ENCODE results near the gene OR6S1. TPM values are rescaled to one million over a fixed set of nuclear protein-coding genes. Genes with fewer than 3 reads are reported as not detected.
"Not testable (repeated sequence)": the region's sequence is repeated elsewhere in the genome, so short reads cannot be mapped to it uniquely, and the experiment has no call there.

OR6S1 gene
- total RNA-seq, 1 donor from 2014 or later, result not detected

- no peak for FAIRE-seq
- DNase-seq (ENCODE audit: low spot score in 2 of 2), result peak; percentile 58 to 68
Observed at GRCh38 chr14:20613094-20614037, 28.1 kb downstream of the OR6S1 start.

GRCh38 chr14:20612403-20612802 is 29.1 kb downstream of the OR6S1 start:
- DNase-seq (ENCODE audit: low spot score in 2 of 2) (no peak), FAIRE-seq (no peak)

DNA sequence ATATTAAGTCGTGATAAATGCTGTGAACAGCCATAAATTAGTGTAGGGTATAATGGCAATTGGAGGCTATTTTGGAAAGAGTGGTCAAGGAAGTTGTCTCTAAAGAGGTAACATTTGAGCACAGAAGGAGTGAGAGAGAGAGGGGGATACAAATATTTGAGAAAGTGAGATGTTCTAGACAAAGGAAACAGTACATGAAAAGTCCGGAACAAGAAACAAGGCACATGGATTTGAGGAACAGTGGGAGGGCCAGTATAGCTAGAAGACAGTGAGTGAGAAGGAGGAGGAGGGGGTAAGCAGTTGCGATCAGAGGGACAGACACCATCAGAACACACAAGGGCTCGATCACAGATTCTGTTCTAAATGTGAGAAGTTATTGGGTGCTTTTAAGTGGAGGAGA is 30.2 kb downstream of the OR6S1 start:
- no peak for DNase-seq (ENCODE audit: low spot score in 2 of 2)
- FAIRE-seq, result no peak

DNA sequence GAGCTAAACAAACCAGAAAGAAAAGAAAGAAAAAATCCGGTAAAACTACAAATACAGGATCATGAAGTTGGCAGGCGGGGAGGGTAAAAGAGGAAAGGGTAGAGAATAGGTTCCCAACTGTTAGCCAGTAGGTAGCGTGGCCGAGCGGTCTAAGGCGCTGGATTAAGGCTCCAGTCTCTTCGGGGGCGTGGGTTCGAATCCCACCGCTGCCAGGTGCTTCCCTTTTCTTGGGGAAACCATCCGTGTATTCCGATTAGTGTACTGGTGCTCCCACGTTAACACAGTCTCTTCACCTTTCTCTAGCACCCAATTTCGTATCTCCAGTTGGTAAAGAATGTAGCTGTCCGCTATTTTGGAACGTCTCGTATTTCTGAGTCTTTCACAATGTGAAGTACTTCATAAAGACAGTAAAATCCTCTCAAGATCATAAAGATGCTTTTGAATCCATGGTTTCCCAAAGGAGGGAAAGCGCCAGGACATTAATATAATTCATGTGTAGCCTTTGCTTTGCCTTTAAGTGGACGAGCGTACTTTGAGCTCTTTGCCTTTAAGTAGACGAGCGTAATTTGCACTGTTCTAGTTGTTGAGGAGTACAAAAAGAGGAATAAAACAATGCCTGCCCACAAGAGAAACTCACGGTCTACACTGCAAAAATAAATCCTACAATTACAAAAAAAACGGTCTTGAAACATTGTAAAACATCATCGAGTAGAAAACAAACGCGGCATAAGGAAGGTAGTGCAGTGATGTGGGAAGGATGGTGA is 31.3 kb downstream of the OR6S1 start:
- FAIRE-seq (no peak), DNase-seq (ENCODE audit: low spot score in 2 of 2) (peak; percentile 61 to 71)

- no peak for FAIRE-seq
Observed at GRCh38 chr14:20609215-20610001, 32.1 kb downstream of the OR6S1 start.

GRCh38 chr14:20608383-20609110 is 32.9 kb downstream of the OR6S1 start:
- FAIRE-seq (no peak), DNase-seq (ENCODE audit: low spot score in 2 of 2) (no peak)

More at GRCh38 chr14:20609215-20610001, 32.1 kb downstream of the OR6S1 start:
- peak; percentile 79 to 84 for DNase-seq (ENCODE audit: low spot score in 2 of 2)

GRCh38 chr14:20607617-20608016 is 33.9 kb downstream of the OR6S1 start:
- FAIRE-seq, result no peak
- no peak for DNase-seq (ENCODE audit: low spot score in 2 of 2)

DNA sequence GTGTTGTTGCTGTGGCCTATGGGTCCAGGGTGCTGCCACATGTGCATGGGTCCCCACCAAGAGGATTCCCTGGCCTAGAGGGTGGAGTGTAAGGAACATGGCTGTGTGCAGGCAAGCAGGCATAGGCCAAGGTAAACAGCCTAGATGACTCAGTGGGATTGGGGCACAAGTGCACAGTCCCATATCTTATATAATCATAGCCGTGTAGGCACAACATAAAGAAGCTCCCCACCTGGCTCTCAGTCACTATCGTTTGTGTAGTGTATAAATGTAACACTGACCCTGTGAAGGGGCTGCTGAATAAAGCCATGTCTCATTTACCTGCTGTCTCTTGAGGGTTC is 34.6 kb downstream of the OR6S1 start:
- FAIRE-seq (no peak), DNase-seq (ENCODE audit: low spot score in 2 of 2) (no peak)

- DNase-seq (ENCODE audit: low spot score in 2 of 2), result no peak
- FAIRE-seq, result no peak
Observed at GRCh38 chr14:20606190-20606901, 35.1 kb downstream of the OR6S1 start.

DNA sequence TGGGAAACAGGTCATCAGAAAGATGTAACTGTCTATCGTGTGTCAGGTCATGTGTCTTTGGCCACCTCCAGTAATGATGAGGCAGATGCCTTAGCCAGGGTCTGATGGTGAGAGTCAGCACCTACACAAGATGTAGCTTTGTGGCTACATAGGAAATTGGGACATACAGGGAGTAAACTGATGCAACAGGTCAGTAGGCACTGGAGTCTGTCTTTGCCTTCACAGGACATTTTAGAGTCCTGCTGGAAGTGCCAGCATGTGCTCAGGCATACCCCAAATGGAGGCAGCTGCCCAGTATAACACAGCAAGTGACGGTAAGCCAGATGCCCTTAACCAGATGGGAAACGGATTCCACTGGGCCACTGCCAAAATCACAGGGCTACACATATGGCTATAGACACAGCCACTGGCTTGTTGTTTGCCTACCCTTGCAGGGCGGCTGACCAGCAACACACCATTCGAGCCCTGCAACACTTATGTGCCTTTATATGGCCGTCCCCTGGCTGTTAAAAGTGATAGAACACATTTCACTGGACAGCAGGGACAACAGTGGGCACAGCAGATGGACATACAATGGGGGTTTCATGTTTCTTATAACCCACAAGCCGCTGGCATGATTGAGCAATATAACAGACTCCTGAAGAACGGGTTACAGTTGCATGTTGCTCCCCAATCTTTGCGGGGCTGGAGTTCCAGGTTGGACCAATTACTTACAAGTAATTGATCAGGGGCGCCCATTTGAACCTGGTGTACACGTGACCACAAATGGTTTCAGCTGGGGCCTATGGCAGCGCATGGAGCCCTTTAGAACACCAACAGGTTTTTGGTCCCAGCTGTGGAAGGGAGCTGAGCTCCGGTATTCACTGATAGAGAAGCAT is 37.4 kb downstream of the OR6S1 start:
- FAIRE-seq (no peak), DNase-seq (ENCODE audit: low spot score in 2 of 2) (no peak)

DNA sequence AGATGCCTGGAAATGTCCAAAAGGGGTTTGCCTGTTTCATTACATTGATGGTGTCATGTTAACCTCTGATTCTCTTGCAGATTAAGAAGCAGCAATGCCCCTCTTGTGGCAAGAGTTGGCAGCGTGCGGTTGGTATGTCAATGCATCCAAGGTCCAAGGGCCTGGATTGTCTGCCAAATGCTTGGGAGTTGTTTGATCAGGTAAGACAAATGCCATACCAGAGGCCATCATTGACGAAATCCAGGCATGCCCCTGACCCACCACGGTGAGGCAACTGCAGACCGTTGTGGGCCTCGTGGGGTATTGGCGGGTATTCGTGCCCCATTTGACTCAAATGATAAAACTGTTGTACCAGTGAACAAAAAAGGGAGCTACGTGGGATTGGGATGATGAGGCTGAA is 38.9 kb downstream of the OR6S1 start:
- FAIRE-seq (no peak), DNase-seq (ENCODE audit: low spot score in 2 of 2) (no peak)

GRCh38 chr14:20601522-20601921 is 40.0 kb downstream of the OR6S1 start:
- FAIRE-seq (no peak), DNase-seq (ENCODE audit: low spot score in 2 of 2) (no peak)

DNA sequence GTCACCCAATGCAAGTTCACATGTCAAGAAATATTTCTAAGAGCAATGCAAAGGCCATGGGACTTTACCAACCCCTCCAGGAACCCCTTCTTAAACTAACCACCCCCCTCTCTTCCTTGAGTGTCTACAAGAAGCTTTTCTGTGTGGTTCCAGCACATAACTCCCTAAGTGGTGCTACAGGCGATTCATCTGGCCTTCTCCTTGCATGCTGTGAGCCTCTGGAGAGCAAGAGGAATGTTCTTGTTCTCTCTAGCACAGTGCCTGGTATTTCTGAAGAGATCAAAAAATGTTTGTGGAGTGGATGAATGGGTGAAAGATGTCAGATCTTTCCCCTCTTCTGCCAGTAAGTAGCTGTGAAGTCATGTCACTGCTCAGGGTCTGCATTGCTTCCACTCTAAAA is 44.4 kb downstream of the OR6S1 start:
- no peak for FAIRE-seq
- no peak for DNase-seq (ENCODE audit: low spot score in 2 of 2)

DNA sequence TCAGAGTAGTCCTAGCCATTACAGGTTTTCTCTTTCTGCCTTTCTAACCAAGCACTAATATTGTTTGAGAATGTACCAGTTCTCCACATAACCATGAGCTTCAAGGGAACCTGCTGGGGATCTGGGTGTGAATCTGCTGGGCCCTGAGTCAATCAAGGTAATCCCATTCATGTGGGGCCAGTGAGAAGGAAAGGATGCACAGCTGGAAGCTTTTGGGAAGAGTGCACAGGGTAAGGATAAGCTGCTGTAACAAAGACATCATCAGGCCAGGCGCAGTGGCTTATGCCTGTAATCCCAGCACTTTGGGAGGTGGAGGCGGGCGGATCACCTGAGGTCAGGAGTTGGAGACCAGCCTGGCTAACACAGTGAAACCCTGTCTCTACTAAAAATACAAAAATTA is 45.8 kb downstream of the OR6S1 start:
- not testable (repeated sequence) for DNase-seq (ENCODE audit: low spot score in 2 of 2); FAIRE-seq

DNA sequence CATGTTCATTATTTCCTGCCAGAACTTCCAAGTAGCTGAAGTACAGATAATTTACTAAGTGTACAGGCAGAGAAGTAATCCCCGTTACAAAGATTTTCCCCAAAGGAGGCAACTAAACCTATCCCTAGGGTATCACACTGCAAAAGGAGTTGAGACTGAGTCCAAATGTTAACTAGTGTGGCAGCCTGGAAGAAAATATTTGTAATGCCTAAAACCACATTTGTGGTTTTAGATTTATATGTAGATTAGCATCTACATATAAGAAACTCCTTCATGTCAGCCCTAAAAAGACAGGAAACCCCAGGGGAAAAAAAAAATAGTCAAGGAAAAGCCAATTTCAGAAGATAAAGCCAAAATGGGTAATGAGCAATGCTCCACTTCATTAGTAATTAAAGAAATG is 48.9 kb downstream of the OR6S1 start:
- FAIRE-seq, result no peak
- no peak for DNase-seq (ENCODE audit: low spot score in 2 of 2)

DNA sequence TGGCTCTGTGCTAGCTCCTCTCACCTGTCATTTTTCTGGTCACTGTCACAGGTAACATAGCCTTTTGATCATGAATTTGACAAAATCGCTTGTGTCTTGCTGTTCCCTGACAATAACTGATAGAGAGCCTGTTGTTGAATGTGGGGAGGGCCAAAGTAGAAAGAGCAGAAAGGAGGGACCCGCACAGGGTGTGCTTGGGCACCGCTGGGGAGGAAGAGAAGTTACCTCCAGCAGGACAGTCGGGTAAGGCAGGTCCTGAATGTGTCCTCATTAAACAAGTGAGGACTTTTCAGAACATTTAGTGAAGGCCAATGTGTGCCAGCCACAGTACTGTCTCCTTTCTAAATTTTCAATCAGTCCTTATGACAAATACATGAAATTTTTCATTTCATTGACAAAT is 50.3 kb downstream of the OR6S1 start, which contains the start of gene RNASE12:
TSS of gene RNASE12 (minus strand) at position 142 of the 400 bp plus-strand sequence. CDS start 653 bp downstream, outside the sequence.
- no peak for FAIRE-seq
- no peak for DNase-seq (ENCODE audit: low spot score in 2 of 2)
